ENCODE data around the gene GRB14.
"Not testable (repeated sequence)": the region's sequence is repeated elsewhere in the genome, so short reads cannot be mapped to it uniquely, and the experiment has no call there.

The GRB14 gene

DNA sequence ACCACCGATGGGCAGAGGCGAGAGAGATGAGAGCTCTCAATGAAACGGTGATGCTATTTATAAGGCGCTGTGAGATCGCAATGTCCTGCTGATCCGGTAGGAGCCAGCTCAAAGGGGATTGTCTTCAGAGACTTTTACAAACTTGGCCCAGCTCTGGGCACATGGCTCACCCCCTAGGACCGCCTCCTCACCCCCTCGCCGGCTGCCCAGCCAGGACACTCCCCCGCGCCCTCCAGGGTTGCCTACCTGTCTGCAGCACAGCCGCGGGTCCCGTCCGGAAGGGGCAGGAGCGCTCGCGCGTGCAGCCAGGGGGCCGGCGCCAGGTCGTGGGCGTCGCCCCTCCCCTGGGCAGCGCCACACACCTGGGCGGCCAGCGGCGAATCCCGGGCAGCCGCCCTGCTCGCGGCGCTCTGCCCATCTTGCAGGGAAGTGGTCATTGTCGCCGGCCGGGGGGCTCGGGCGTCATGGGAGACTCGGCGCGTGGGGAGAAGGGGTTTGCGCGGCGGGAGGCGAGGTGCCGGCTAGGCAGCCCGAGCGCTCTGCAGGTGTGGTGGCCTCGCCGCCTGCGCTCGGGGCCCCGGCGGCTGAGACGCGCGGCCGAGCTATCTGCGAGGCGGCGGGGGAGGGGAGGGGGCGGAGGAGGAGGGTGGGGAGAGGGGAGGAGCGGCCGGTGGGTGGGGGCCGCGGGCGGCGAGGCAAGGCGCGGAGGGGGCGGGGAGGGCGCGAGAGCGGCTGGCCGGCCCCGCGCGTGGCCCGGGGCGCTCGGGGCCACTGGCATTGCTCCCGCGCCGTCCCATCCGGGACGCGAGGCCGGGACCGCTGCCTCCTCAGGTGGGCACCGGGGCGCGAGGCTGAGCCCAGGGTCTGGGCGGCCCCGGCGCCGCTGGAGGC, at the start of gene GRB14:
Gene GRB14, minus strand, starts transcription at position 610 of the 891 bp plus-strand sequence. Its CDS starts 173 bp downstream, at position 437.
- no peak for DNase-seq (ENCODE audit: low read depth in 2 of 2)

DNA sequence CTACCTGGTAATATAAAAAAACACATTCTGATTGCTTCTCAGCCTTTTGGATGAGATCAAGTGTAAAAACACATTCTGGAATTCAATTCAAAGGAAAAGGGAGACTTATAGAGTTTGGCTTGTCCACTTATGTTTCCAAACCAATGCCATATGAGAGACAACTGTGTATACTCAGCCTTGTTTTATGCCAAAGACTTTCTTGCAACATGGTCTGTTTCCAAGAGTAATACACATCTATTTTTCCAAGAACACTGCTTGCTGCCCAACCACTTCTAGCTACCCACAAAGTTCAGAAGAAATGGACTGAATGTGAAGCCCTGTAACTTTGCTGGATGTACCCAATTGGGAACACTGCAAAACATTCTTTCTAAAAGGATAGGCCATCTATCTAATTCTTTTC, 48.0 kb upstream of the GRB14 start:
- no peak for DNase-seq (ENCODE audit: low read depth in 2 of 2)

DNA sequence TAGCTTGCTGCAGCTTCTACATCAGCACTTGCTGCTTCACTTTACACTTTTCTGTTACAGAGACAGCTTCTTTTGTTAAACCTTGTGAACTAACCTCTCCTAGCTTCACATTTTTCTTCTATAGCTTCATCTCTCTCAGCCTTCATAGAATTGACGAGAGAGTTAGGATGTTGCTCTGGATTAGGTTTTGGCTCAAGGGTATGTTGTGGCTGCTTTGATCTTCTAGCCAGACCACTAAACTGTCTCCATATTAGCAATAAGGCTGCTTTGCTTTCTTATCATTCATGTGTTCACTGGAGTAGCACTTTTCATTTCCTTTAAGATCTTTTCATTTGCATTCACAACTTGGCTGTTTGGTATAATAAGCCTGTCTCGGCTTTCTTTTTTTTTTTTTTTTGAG, 46.3 kb upstream of the GRB14 start:
- DNase-seq (ENCODE audit: low read depth in 2 of 2), result no peak

GRCh38 chr2:164664070-164664469, 42.8 kb upstream of the GRB14 start:
- no peak for DNase-seq (ENCODE audit: low read depth in 2 of 2)

DNA sequence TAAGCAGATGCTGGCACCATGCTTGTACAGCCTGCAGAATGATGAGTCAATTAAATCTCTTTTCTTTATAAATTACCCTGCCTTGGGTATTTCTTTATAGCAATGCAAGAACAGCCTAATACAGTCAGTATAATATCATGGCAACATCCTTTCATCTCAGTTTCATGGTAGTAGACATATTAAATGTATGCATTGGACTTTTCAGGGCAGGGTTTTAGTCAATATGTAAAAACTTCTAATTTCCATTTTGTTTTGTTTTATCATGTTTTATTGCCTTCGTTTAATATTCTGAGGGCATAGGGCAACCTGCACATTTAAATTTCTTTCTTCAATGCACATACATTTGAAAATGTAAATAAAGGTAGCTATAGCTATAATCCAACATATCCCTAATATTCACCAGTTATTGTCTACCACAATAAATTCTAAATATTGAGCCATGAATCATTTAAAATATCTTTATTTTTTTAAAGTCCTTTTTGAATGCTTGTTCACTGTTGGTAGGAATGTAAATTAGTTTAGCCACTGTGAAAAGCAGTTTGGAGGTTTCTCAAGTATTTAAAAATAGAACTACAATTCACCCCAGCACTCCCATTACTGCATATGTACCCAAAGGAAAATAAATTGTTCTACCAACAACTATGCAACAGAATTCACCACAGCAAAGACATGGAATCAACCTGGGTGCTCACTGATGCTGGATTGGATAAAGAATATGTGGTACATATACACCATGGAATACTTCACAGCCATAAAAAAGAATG, 41.8 kb upstream of the GRB14 start:
- DNase-seq (ENCODE audit: low read depth in 2 of 2), result no peak

- DNase-seq (ENCODE audit: low read depth in 2 of 2), result no peak
Observed at GRCh38 chr2:164662066-164662465, 40.8 kb upstream of the GRB14 start.

DNA sequence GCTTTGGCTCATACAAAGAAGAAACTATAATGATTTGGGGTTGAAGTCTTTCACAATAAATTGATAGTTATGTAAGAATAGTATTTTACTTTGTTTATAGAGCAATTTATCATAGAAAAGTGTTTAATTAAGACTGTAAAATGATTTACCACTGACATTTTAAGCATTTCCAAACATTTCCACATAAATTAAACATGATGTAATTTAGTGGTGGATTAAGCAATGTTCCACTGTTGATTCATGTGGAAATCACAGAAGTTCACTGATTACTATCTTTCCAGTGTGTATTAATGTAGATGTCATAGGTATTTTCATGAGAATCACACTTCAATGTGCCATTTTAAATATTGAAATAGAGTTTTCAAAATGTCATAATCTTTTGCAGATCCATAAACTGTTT, 40.1 kb upstream of the GRB14 start:
- no peak for DNase-seq (ENCODE audit: low read depth in 2 of 2)

GRCh38 chr2:164657129-164657528, 35.8 kb upstream of the GRB14 start:
- DNase-seq (ENCODE audit: low read depth in 2 of 2), result no peak

DNA sequence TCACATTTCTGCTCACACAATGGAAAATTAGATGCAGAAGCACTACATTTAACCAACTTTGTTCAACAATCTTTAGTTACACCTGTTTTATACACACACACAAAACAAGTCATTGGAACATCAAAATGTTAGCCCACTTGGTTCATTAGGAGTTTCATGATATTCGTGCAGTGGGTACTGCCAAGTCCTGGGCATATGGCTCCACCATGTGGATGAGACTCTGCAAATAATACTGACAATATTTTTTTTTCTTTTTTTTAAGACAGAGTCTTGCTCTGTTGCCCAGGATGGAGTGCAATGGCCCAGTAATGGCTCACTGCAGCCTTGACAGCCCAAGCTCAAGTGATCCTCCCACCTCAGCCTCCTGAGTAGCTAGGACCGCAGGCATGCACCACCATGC, 34.5 kb upstream of the GRB14 start:
- no peak for DNase-seq (ENCODE audit: low read depth in 2 of 2)

DNA sequence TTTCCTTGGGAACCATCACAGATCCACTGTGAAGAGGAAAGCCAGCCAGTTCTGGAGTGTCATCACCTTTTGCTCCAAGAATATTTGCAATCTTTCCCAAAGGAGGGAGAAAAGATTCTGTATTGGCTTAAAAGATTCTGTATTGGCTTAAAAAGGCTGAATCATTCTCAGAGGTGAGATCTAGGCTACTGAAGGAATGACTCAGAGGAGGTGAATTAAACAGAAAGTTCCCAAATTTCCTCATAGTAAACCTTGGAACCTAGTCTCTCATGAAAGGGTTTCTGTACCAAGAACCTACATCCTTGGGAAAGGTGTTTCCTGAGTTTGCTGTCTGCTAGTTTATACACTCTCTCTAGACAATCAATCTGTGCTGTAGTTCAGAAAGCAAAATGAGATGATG, 34.1 kb upstream of the GRB14 start:
- DNase-seq (ENCODE audit: low read depth in 2 of 2), result no peak

DNA sequence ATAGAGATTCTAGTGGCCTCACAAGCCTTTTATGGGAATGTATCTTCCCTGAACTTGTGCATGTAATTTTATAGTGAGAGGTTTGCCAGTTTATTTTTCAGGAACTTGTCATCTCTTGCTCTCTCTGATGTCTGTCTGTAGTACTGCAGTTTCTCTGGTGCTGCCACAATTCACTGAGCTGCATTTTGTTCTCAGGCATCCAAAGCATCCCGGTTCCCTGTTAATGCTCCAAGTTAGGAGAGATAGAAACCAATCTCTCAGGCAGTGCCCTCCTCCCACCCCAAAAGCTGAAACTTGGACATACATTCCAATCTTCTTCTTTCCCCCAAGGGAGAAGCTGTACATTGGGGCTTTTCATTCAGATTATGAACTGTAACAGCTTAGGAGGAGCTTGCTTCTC, 30.1 kb upstream of the GRB14 start:
- no peak for DNase-seq (ENCODE audit: low read depth in 2 of 2)

DNA sequence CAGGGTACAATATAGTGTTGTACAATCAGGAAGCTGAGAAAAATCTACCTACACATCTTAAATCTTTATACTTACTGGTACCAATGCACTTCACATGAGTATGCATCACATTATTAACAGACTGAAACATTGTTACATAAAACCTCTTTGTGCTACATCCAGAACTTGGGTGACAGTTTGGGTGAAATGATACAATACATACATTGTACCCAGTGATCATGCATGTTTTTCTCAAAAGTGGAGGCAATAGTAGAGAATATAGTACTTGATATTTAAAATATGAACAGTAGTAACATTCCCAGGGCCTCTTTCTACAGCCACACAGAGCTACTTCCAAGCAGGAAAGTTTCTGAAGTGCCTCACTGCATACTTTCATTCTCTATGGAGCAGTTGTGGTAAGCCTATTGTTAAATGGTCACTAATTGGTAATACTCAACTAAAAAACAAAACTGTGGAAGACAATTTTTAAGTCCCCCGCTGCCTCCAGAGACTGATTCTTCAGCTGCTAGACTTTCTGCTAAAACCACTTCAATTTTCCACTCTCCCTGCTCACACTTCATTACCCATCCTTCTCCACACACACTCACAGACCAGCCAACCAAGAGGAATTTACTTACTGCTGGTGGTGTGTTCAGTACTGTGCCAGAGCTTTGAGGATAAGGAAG, 22.9 kb upstream of the GRB14 start:
- DNase-seq (ENCODE audit: low read depth in 2 of 2), result no peak

DNA sequence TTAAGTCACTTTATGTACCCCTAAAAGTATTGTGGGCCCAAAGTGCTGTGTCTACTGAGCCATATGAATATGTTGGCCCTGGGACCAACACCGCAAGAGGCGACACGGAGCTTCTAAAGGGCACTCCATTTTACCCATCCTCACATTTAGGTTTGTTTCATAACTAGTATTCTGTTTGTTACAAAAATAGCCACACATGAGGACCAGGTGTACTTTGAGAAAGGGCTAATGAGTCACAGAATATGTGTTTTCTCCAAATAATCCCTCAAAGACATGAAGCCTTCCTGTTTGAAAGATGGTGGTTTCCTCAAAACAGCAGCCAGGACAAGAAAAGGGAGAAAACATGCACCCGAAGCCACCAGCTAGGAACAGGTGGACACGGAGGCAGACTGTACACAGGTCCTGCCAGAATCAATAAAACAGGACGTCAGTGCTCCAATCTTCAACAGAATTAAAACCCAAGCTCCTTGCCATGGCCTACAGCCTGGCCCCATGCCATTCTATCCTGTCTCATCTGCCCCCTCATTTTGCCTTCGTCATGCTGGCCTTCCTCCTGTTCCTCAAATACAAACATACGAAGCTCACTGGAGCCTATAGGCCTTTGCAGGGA, 21.8 kb upstream of the GRB14 start:
- no peak for DNase-seq (ENCODE audit: low read depth in 2 of 2)

DNA sequence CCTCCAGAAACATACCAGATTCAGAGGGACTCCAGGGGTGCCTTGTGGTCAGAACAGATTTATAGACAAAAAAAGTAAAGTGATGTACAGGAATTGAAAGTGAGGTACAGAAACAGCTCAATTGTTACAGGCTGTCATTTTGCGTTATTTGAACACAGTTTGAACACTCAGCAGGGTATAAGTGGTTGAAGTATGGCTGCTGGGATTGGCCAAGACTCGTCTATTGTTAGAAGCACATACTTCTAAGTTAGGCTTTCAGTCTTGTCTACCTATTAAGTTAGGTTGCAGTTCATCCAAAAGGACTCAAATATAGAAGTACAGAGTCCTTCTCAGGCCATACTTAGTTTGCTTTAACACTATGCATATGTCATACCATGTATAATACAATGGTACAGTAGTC, 21.0 kb upstream of the GRB14 start:
- no peak for DNase-seq (ENCODE audit: low read depth in 2 of 2)

- DNase-seq (ENCODE audit: low read depth in 2 of 2), result not testable (repeated sequence)
Observed at GRCh38 chr2:164628319-164628718, 7.0 kb upstream of the GRB14 start.

- no peak for DNase-seq (ENCODE audit: low read depth in 2 of 2)
Observed at GRCh38 chr2:164625378-164625971, 4.2 kb upstream of the GRB14 start.

- no peak for DNase-seq (ENCODE audit: low read depth in 2 of 2)
Observed at GRCh38 chr2:164624316-164624715, 3.0 kb upstream of the GRB14 start.

DNA sequence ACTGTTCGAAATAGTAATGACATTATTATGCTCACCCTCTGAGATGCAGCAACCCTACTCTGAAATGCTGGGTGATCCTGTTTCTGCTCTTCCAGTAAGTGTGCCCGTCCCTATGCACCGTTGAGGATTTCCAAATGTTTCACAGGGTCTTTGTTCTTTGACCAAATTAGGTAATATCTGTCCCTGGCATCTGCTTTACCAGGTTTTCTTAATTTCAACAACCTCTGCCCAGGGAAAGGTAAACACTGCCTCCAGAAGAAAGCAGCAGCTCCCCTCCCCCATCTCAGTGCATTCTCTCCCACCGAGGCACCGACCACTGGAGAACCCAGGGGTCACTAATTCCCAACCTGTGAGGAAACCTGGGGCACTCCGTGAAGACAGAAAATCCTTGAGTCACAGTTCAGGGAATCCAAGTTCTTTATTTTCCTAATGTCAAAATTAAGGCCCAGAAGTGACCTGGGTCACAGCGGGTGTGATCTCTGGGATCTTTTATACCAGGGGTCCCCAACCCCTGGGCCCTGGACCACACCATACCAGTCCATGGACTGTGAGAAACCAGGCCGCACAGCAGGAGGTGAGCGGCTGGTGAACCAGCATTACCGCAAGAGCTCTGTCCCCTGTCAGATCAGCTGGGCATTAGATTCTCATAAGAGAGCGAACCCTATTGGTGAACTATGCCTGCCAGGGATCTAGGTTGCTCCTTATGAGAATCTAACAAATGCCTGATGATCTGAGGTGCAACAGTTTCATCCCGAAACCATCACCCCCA, 1.2 kb upstream of the GRB14 start:
- no peak for DNase-seq (ENCODE audit: low read depth in 2 of 2)

DNA sequence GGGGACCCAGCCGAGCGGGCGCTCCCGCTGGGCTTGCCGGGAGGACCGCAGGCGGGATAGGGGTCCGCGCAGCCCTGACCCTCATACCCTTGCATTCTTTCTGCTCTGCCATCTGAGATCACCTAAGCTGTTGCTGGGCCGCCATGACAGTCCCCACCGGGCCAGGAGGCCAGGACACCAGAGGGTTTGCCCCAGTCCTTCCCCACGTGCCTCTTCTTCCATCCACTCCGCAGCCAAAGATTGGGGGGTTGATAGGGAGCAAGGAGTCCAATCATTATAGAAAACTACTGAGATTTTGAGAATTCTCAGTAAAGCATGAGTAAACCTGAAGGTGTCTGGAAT, 453 bp upstream of the GRB14 start:
- no peak for DNase-seq (ENCODE audit: low read depth in 2 of 2)

GRCh38 chr2:164620457-164620856, 825 bp downstream of the GRB14 start:
- no peak for DNase-seq (ENCODE audit: low read depth in 2 of 2)

GRCh38 chr2:164617466-164617865, 3.8 kb downstream of the GRB14 start:
- DNase-seq (ENCODE audit: low read depth in 2 of 2), result no peak

Data from stimulated activated CD8-positive, alpha-beta memory T cell treated with anti-CD3 and anti-CD28 coated beads, Interleukin-15, amount 100 ng/mL, for 4 hours (primary cell).